ENCODE measurements around the gene PLEKHA6.

Gene PLEKHA6

DNA sequence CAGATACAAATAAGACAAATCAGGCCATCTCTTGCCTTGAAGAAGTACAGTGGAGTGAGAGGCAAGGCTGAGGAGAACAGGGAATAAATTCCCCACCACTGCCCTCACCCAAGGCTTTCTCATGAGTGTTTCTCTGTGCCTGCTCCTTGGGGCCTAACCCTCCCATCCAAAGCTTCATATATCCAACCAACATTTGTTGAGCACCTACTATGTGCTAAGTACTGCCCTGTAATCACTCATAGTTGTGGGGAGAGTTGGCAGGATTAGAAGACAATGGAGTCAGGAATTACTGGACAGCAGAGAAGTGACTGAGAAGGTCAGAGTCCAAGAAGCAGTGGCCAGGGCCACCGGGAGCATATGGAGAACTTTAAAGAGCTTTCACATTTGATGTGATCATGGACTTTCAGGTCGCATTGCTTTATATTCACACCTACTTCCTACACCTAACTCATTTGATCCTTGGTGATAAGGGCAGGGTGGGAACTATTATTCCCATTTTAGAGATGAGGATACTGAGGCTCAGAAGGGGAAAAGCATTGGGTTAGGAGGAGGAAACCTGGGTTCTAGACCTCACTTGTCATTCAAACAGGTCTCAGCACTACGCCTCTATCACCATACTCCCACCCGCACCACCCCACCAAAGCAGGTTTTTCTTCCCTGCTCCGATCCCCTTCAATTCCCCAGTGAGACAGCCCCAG lies 6.4 kb downstream of the PLEKHA6 start:
- H3K9me3 ChIP-seq (ENCODE audit: control insufficient read depth, low read length) = no peaks in the 10 kb centered on the region
- no peak overlapping the region for H3K14ac ChIP-seq (ENCODE audit: low read length in 2 of 2)
- 76% methylated on average over 3 of the region's 5 CpGs for WGBS

DNA sequence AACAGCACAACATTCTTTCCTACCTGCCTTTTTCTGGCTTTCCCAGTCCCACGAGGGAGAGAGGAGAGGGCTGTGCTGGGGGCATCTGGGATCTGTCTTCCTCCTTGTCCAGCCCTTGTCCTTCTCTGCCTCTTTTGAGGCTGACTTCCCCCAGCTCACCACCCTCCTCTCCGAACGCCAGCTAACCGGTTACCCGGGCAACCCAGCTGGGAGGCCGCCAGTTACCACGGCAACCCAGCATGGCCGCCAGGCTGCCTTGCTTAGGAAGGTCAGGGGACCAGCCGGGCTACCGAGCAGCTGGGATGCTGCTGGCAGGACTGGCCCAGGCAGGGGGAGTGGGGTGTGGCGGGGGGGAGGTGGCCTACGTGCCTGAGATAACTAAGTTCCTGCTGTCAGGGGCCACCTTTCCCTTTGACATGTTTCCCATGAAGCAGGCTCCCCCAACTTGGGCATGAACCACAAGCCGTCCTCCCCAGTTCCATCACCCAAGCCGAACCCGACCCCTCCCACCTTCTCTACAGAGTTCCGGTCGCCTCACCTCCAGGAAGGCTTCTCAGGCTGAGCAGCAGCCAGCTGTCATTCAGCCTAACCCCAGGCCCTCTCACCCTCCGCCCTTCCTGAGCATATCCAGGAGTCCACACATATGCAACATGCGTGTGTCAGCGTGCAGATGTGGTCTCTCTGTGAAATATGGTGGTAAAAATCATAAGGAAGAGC lies 8.7 kb downstream of the PLEKHA6 start:
- Histone ChIP-seq H2AK5ac (ENCODE audit: low read length, severe bottlenecking) (no peak overlapping the region), H3K36me3 (ENCODE audit: control insufficient read depth in 1 of 2, insufficient read depth in 2 of 2, low read depth in 1 of 2, low read length in 2 of 2) (no peaks in the 10 kb centered on the region), H3K14ac (ENCODE audit: low read length in 2 of 2) (peak overlapping the region in 1 of 2 experiments; percentile 95), H2BK12ac (ENCODE audit: low read length in 2 of 2) (peak overlapping the region; percentile 1 to 79), H3K18ac (ENCODE audit: low read depth in 1 of 2, low read length in 2 of 2) (peak overlapping the region; percentile 74 to 80), H2BK120ac (ENCODE audit: low read depth, low read length) (no peak overlapping the region), H3K4me1 (ENCODE audit: control insufficient read depth, insufficient read depth, low read depth, low read length) (peaks cover 10% of the 10 kb centered on the region), H3K4me3 (ENCODE audit: insufficient read depth in 1 of 2, low read depth in 1 of 2, low read length in 2 of 2) (peak overlapping the region in 1 of 2 experiments; percentile 65), H3K4ac (ENCODE audit: low read depth in 1 of 2, low read length in 2 of 2) (peak overlapping the region in 1 of 2 experiments; percentile 61), H3K9ac (ENCODE audit: low read length) (peak overlapping the region; percentile 75), H2BK15ac (ENCODE audit: low read depth, poor library complexity, severe bottlenecking) (peak overlapping the region; percentile 93), H3K27me3 (ENCODE audit: control insufficient read depth in 1 of 2, insufficient read depth in 1 of 2, low read length in 2 of 2) (peaks cover 13 to 31% of the 10 kb centered on the region in 2 experiments), H2BK5ac (ENCODE audit: low read depth, low read length, poor library complexity, severe bottlenecking) (no peak overlapping the region), H3K27ac (ENCODE audit: low read length, poor library complexity, severe bottlenecking) (no peak overlapping the region), H3K4me2 (ENCODE audit: low read length, poor library complexity, severe bottlenecking) (peak overlapping the region; percentile 30), H3K23ac (ENCODE audit: low read length in 2 of 2) (no peak overlapping the region), H3K9me3 (ENCODE audit: control insufficient read depth, low read length) (no peaks in the 10 kb centered on the region), H4K8ac (ENCODE audit: low read length) (peak overlapping the region; percentile 52), H4K91ac (ENCODE audit: low read length) (peak overlapping the region; percentile 30), H3K79me1 (replicated peaks; ENCODE audit: low read length, poor library complexity, severe bottlenecking) (no peaks in the 10 kb centered on the region), H2AFZ (ENCODE audit: low read depth, low read length) (peak overlapping the region; percentile 5)
- peak; percentile 87 for DNase-seq
- WGBS = 34% methylated on average over 20 of the region's 20 CpGs

More for the DNA sequence above, 6.4 kb downstream of the PLEKHA6 start:
- H3K36me3 ChIP-seq (ENCODE audit: control insufficient read depth in 1 of 2, insufficient read depth in 2 of 2, low read depth in 1 of 2, low read length in 2 of 2) = no peaks in the 10 kb centered on the region
- H3K4me1 ChIP-seq (ENCODE audit: control insufficient read depth, insufficient read depth, low read depth, low read length) = peaks cover 10% of the 10 kb centered on the region
- no peak overlapping the region for H2BK5ac ChIP-seq (ENCODE audit: low read depth, low read length, poor library complexity, severe bottlenecking)
- no peak overlapping the region for H3K4ac ChIP-seq (ENCODE audit: low read depth in 1 of 2, low read length in 2 of 2)
- no peak for DNase-seq
- peaks cover 17 to 42% of the 10 kb centered on the region in 2 experiments for H3K27me3 ChIP-seq (ENCODE audit: control insufficient read depth in 1 of 2, insufficient read depth in 1 of 2, low read length in 2 of 2)
- H3K27ac ChIP-seq (ENCODE audit: low read length, poor library complexity, severe bottlenecking) = no peak overlapping the region
- no peak overlapping the region for H2BK15ac ChIP-seq (ENCODE audit: low read depth, poor library complexity, severe bottlenecking)
- H2BK120ac ChIP-seq (ENCODE audit: low read depth, low read length) = no peak overlapping the region
- no peak overlapping the region for H2BK12ac ChIP-seq (ENCODE audit: low read length in 2 of 2)
- no peak overlapping the region for H4K91ac ChIP-seq (ENCODE audit: low read length)
- no peak overlapping the region for H3K18ac ChIP-seq (ENCODE audit: low read depth in 1 of 2, low read length in 2 of 2)
- H2AFZ ChIP-seq (ENCODE audit: low read depth, low read length) = no peak overlapping the region
- H3K9ac ChIP-seq (ENCODE audit: low read length) = no peak overlapping the region
- H3K79me1 ChIP-seq (replicated peaks; ENCODE audit: low read length, poor library complexity, severe bottlenecking) = no peaks in the 10 kb centered on the region
- no peak overlapping the region for H4K8ac ChIP-seq (ENCODE audit: low read length)
- H2AK5ac ChIP-seq (ENCODE audit: low read length, severe bottlenecking) = no peak overlapping the region
- no peak overlapping the region for H3K4me2 ChIP-seq (ENCODE audit: low read length, poor library complexity, severe bottlenecking)
- no peak overlapping the region for H3K4me3 ChIP-seq (ENCODE audit: insufficient read depth in 1 of 2, low read depth in 1 of 2, low read length in 2 of 2)
- H3K23ac ChIP-seq (ENCODE audit: low read length in 2 of 2) = no peak overlapping the region

DNA sequence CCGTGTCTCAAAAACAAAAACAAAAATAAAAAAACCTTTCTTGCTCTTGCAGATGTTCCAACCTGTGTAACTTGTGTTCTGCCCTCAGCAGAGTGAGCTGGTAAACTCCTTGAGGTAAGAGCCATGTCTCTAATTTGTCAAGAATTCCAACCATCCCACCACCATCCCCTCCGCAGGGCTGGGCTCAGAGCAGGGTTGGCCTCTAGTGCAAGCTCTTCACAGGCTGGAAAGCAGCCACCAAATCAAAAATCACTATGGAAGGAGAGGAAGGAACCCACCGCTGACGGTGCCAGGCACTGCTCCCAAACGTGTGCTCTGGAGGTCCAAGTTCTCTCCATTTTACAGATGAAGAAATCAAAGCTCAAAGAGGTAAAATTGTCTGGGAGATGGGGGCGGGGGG lies 9.4 kb downstream of the PLEKHA6 start:
- no peak overlapping the region for H2AFZ ChIP-seq (ENCODE audit: low read depth, low read length)

DNA sequence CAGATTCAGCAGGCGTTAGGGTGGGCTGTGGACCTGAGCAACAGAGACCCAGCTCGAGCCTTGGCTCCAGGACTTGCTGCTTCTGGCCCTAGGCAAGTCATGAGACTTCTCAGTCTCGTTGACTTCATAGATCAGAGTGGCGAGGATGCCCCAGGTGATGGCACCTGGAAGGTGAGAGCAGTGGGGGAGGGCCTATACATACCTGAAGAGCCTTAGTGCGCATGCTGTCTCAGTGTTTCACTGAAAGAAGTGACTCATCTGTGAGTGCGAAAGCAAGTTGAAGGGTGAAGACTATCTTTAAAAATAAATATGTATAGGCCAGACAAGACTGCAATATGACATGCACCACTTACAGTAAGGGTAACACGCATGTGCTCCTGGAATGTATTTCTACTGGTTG lies 10.1 kb downstream of the PLEKHA6 start:
- Histone ChIP-seq H3K14ac (ENCODE audit: low read length in 2 of 2) (peak overlapping the region in 1 of 2 experiments; percentile 87), H2BK15ac (ENCODE audit: low read depth, poor library complexity, severe bottlenecking) (no peak overlapping the region), H2BK120ac (ENCODE audit: low read depth, low read length) (no peak overlapping the region), H3K27ac (ENCODE audit: low read length, poor library complexity, severe bottlenecking) (no peak overlapping the region), H3K18ac (ENCODE audit: low read depth in 1 of 2, low read length in 2 of 2) (peak overlapping the region in 1 of 2 experiments; percentile 46), H3K79me1 (replicated peaks; ENCODE audit: low read length, poor library complexity, severe bottlenecking) (no peaks in the 10 kb centered on the region), H2BK12ac (ENCODE audit: low read length in 2 of 2) (peak overlapping the region in 1 of 2 experiments; percentile 29), H2BK5ac (ENCODE audit: low read depth, low read length, poor library complexity, severe bottlenecking) (no peak overlapping the region), H3K4me2 (ENCODE audit: low read length, poor library complexity, severe bottlenecking) (no peak overlapping the region), H3K36me3 (ENCODE audit: control insufficient read depth in 1 of 2, insufficient read depth in 2 of 2, low read depth in 1 of 2, low read length in 2 of 2) (no peaks in the 10 kb centered on the region), H4K8ac (ENCODE audit: low read length) (no peak overlapping the region), H3K9ac (ENCODE audit: low read length) (no peak overlapping the region), H3K23ac (ENCODE audit: low read length in 2 of 2) (no peak overlapping the region), H3K27me3 (ENCODE audit: control insufficient read depth in 1 of 2, insufficient read depth in 1 of 2, low read length in 2 of 2) (peaks cover 13 to 36% of the 10 kb centered on the region in 2 experiments), H3K4me1 (ENCODE audit: control insufficient read depth, insufficient read depth, low read depth, low read length) (peaks cover 10% of the 10 kb centered on the region), H3K9me3 (ENCODE audit: control insufficient read depth, low read length) (no peaks in the 10 kb centered on the region), H2AFZ (ENCODE audit: low read depth, low read length) (no peak overlapping the region), H2AK5ac (ENCODE audit: low read length, severe bottlenecking) (no peak overlapping the region), H3K4ac (ENCODE audit: low read depth in 1 of 2, low read length in 2 of 2) (no peak overlapping the region), H3K4me3 (ENCODE audit: insufficient read depth in 1 of 2, low read depth in 1 of 2, low read length in 2 of 2) (no peak overlapping the region), H4K91ac (ENCODE audit: low read length) (no peak overlapping the region)
- WGBS = 98% methylated on average over 6 of the region's 7 CpGs
- DNase-seq = no peak

More for the DNA sequence above, 9.4 kb downstream of the PLEKHA6 start:
- H3K9me3 ChIP-seq (ENCODE audit: control insufficient read depth, low read length) = no peaks in the 10 kb centered on the region
- peak overlapping the region in 1 of 2 experiments; percentile 28 for H3K18ac ChIP-seq (ENCODE audit: low read depth in 1 of 2, low read length in 2 of 2)
- H2AK5ac ChIP-seq (ENCODE audit: low read length, severe bottlenecking) = no peak overlapping the region
- no peak overlapping the region for H3K4me2 ChIP-seq (ENCODE audit: low read length, poor library complexity, severe bottlenecking)
- H3K79me1 ChIP-seq (replicated peaks; ENCODE audit: low read length, poor library complexity, severe bottlenecking) = no peaks in the 10 kb centered on the region
- peak overlapping the region; percentile 75 for H3K9ac ChIP-seq (ENCODE audit: low read length)
- peak overlapping the region in 1 of 2 experiments; percentile 64 for H3K23ac ChIP-seq (ENCODE audit: low read length in 2 of 2)
- peak overlapping the region in 1 of 2 experiments; percentile 79 for H2BK12ac ChIP-seq (ENCODE audit: low read length in 2 of 2)
- H3K4ac ChIP-seq (ENCODE audit: low read depth in 1 of 2, low read length in 2 of 2) = peak overlapping the region in 1 of 2 experiments; percentile 53
- no peak overlapping the region for H2BK120ac ChIP-seq (ENCODE audit: low read depth, low read length)
- no peak overlapping the region for H4K91ac ChIP-seq (ENCODE audit: low read length)
- no peak for DNase-seq
- H2BK15ac ChIP-seq (ENCODE audit: low read depth, poor library complexity, severe bottlenecking) = no peak overlapping the region
- no peak overlapping the region for H3K27ac ChIP-seq (ENCODE audit: low read length, poor library complexity, severe bottlenecking)
- H3K14ac ChIP-seq (ENCODE audit: low read length in 2 of 2) = no peak overlapping the region
- H3K4me3 ChIP-seq (ENCODE audit: insufficient read depth in 1 of 2, low read depth in 1 of 2, low read length in 2 of 2) = peak overlapping the region in 1 of 2 experiments; percentile 65
- H3K36me3 ChIP-seq (ENCODE audit: control insufficient read depth in 1 of 2, insufficient read depth in 2 of 2, low read depth in 1 of 2, low read length in 2 of 2) = no peaks in the 10 kb centered on the region
- peak overlapping the region; percentile 66 for H4K8ac ChIP-seq (ENCODE audit: low read length)
- H2BK5ac ChIP-seq (ENCODE audit: low read depth, low read length, poor library complexity, severe bottlenecking) = no peak overlapping the region
- peaks cover 10% of the 10 kb centered on the region for H3K4me1 ChIP-seq (ENCODE audit: control insufficient read depth, insufficient read depth, low read depth, low read length)
- WGBS = 81% methylated on average over 6 of the region's 6 CpGs
- peaks cover 13 to 38% of the 10 kb centered on the region in 2 experiments for H3K27me3 ChIP-seq (ENCODE audit: control insufficient read depth in 1 of 2, insufficient read depth in 1 of 2, low read length in 2 of 2)

Measured in mesenchymal stem cell (in vitro differentiated cells and primary cell).